IPS-NIHi11 (cell line): ENCODE measurements around the gene CYRIA.

Source experiments
- DNase-seq: peaks from one replicate; pipeline ENCODE4 v3.0.0; 2012; ENCODE audit warnings: mixed read lengths, low spot score

Gene CYRIA

GRCh38 chr2:16665748-16666448 is at the start of gene CYRIA:
Gene CYRIA, minus strand, starts transcription at chr2:16665834. Its CDS starts 77,715 bp downstream, at chr2:16588119.
- DNase-seq: peak; percentile 75

GRCh38 chr2:16713011-16713423 is 47.4 kb upstream of the CYRIA start:
- DNase-seq: no peak

GRCh38 chr2:16709769-16710168 is 44.1 kb upstream of the CYRIA start:
- DNase-seq: no peak

DNA sequence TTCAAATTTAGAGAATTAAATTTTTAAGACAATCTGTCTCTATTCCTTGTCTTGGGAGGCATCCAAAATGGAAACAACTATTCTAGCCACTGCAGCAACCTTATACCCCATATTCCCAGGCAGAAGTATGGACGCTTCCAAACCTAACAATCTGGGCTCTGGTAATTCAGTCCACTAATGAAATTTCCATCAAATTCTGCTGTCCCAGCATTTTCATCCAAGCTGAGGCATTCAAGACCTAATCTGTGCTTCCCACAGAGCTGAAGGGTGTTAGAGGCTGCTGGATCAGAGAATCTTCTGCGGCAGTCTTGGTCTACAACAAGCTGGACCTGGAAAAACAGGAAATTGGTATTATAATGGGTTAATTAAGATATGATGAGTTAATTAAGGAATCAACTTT is 42.5 kb upstream of the CYRIA start:
- DNase-seq: no peak

DNA sequence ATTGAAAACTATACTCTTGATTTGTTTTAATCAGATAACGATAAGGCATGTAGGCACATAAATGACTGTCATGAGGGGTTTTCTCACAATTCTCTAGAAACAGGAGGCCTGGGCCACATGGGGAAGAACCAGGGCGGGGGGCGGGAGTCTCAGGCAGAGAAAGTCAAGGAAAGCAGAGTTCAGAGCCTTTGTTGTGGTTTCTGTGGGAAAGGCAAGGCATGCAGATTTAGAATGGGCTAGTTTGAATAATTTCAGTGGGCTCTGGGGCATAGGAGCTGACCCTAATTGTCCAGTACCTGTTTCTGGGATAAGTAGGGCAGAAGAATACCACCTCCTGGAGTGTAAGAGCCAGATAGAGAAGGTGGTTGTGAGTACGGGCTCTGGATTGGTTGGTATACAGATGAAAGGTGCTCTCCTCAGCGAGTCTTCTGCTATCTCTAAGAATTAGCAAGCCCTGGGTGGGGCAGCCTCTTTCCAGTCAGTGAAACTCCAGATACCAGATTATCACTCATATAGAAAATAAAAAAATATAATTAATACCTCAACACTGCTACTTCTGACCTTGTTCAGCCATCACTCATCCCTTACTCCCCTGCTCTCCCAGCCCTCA is 41.5 kb upstream of the CYRIA start:
- no peak for DNase-seq

DNA sequence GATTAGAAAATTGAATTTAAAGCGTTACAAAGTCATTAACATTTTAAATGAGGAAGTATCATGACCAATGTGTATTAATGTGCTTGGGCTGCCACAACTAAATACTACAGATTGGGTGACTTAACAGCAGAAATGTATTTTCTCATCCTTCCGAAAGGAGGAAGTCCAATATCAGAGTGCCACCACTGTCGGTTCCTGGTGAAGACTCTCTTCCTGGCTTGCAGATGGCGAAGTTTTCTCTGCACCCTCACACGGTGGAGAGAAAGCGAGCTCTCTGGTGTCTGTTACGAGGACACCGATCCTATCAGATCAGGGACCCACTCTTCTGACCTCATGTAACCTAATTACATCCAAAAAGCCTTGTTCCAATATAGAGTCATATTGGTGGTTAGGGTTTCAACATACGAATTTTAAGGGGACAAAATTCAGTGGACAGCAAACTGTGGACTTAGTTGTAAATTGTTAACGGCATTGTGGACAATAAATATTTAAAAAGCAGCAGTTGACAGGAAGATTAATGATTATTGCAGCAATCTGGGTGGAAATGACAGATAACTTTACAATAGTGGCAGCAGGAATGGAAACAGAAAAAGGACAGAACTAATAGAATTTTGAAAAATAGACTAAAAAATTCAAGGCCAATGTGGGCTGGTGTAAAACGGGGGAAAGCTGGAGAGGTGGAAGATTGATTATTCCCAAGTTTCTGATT is 35.1 kb upstream of the CYRIA start:
- no peak for DNase-seq

- DNase-seq: no peak
Measured at GRCh38 chr2:16693854-16694253, 28.2 kb upstream of the CYRIA start.

DNA sequence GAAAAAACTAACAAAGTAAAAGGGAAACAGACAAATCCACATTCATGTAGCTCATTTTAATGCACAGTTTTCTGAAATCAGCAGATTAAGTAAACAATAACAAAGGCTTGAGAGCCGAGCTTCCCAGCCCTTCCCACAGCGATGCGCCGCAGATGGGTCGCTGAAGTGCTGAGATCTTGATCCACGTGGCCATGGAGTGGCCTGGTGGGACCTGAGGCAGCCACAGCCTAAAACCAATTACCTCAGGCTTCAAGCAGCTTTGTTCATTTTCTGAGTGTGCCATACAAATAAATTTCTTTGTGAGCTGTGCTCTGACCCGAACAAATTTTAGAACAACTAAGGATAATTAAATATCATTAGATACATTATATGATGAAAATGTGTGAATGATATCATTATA is 25.6 kb upstream of the CYRIA start:
- DNase-seq: no peak

GRCh38 chr2:16687955-16688354 is 22.3 kb upstream of the CYRIA start:
- no peak for DNase-seq

DNA sequence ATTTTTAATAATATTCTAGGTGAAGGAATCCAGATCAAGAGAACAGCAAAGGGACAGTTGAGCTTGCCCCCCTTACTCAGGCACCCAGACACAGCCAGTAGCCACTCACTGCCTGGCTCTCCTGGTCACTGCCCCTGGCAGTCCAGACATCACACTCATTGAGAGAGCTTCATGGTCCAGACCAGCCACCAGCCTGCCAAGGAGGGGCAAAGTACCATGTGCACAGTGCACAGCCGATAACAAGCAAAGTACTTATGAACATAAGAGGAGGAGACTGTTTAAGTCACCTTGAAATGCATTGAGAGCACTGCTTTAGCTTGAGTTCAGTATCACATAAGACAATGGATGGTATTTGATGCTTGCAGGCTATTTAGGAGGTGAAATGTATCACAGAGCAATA is 21.6 kb upstream of the CYRIA start:
- DNase-seq: no peak

DNA sequence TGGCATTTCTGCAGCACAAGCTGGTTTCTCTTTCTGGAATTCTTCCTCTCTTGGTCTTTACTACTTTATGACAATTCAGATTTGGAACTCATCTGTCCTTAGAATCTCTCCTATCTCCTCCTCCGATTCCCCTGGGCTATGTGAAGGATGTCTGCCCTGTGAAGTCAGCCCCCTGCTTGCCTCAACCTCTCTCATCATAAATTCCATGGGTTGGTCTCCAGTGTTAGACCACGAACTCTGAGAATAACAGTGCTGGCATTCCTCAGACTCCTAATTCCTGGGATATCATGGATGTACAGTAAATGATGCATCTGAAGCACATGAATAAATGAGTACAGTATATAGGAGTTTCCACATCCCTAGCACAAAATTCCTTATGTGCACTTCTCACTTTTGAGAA is 21.0 kb upstream of the CYRIA start:
- DNase-seq: no peak

GRCh38 chr2:16685340-16685715 is 19.7 kb upstream of the CYRIA start:
- no peak for DNase-seq

GRCh38 chr2:16684676-16685339 is 19.2 kb upstream of the CYRIA start:
- no peak for DNase-seq

- DNase-seq: no peak
Measured at GRCh38 chr2:16683576-16683975, 17.9 kb upstream of the CYRIA start.

DNA sequence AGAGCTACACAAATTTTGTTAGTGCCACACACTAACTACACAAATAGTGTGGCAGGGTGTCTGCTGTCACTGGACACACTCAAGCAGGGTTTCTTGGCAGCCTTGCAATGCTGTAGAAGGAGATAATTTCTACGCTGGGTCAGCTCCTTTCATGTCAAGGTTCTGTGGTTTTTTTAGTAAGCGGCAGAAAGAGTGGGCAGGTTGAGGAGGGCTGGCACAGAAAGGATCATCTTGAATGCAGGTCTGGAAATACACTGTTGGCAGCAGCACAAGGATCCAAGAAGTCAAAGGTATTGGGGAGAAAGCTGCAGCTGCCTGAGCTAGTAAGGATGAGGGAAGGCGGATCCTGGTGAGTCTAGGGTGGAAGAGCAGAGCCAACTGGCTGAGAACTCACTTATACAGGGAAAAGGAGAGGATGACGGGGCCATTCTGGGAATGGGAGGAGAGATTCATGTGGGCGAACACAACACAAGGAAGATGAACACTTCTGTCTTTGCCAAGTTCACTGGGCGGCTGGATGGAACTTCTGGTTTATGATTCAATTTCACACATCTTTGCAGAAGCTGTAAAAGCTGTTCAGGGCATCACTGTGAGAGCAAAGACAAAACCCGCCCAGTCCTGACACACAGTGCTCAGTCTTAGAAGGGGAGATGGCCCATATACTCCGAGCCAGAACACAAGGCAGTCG is 16.9 kb upstream of the CYRIA start:
- DNase-seq: no peak

DNA sequence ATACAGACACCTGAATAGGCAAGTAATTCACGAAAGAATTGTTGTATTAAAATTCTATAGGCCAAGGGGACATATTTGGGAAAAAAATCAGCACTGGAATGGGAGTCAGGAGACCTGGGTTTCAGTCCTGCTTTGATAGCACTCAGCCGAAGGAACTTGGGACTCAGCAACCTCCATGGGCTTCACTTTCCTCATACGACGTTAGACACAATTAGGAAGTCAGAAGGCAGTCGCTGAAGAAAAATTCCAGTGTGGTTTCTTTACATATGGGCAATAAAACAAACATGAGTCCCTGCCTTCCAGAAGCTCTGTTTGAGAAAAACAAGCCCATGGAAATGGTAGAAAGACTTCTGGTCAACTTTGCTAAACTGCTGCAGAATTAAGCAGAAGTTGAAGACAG is 15.1 kb upstream of the CYRIA start:
- DNase-seq: no peak

- no peak for DNase-seq
Measured at GRCh38 chr2:16680304-16680703, 14.7 kb upstream of the CYRIA start.

DNA sequence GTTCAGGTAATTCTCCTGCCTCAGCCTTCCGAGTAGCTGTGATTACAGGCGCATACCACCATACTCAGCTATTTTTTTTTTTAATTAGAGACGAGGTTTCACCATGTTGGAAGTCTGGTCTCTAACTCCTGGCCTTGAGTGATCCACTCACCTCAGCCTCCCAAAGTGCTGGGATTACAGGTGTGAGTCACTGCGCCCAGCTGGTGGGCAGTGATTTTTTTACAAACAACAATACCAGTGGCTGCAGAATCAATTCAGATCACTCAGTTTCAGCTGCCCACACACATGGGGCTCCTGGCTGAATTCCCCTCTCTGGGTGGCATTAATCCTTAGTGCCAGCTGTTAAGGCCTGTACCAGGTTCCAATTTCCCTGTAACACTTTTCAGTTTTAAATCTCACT is 13.3 kb upstream of the CYRIA start:
- no peak for DNase-seq

GRCh38 chr2:16677875-16678274 is 12.2 kb upstream of the CYRIA start:
- no peak for DNase-seq

DNA sequence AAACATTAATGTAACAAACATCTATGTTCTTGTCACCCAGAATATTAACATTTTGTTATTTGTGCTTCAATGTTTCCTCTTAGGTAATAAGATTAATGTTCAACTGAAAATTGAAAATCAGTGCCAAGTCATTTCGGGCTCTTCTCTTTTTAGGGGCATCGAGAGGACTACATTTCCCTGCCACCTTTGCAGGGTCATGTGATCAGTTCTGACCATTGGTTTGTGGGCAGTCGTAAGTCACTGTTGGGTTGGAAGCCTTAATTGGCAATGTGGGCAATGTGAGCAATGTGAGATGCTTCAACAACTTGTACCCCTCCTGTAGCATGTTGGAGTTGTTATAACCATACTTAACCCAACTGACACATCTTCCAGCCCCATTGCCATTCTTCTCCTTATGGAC is 10.1 kb upstream of the CYRIA start:
- DNase-seq: no peak

GRCh38 chr2:16674154-16674553 is 8.5 kb upstream of the CYRIA start:
- DNase-seq: no peak

DNA sequence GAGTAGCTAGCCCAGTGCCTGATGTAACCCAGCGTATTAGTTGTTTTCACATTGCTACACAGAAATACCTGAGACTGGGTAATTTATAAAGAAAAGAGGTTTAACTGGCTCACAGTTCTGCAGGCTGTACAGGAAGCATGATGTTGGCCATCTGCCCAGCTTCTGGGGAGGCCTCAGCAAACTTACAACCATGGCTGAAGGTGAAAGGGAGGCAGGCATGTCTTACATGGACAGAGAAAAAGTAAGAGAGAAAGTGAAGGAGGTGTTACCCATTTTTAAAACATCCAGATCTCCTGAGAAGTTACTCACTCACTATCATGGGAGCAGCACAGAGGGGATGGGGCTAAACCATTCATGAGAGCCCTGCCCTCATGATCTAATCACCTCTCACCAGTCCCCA is 6.1 kb upstream of the CYRIA start:
- DNase-seq: no peak
